Ascending aorta (tissue), 2 donors: ENCODE results near the gene NMRAL1. TPM values are rescaled to one million over a fixed set of nuclear protein-coding genes. Genes with fewer than 3 reads are reported as not detected.
A peak's percentile ranks its signal among the peaks of the same experiment; 100 is the strongest.

Source experiments
- DNase-seq, 2 donors: peaks; one replicate each; pipeline ENCODE4 v3.0.0-alpha.2; 2019; ENCODE audit warnings: low spot score in 2 of 2
- H3K27ac ChIP-seq, 2 donors: fragments of 200-600 bp; sonication (generic); one replicate each; pipeline ENCODE4 v1.5.1; 2016 to 2017; ENCODE audit warnings: mild to moderate bottlenecking in 1 of 2
- H3K27me3 ChIP-seq: fragments of 200-600 bp; sonication (generic); one replicate; pipeline ENCODE4 v1.5.1; 2017
- H3K36me3 ChIP-seq, 2 donors: fragments of 200-600 bp; sonication (generic); one replicate each; pipeline ENCODE4 v1.5.1; 2016
- H3K4me1 ChIP-seq, 2 donors: fragments of 200-600 bp; sonication (generic); one replicate each; pipeline ENCODE4 v1.5.1; 2016 to 2017; ENCODE audit warnings: mild to moderate bottlenecking in 1 of 2
- H3K4me3 ChIP-seq, 2 donors: fragments of 200-600 bp; sonication (generic); one replicate each; pipeline ENCODE4 v1.5.1; 2016 to 2017; ENCODE audit warnings: mild to moderate bottlenecking in 1 of 2
- H3K9me3 ChIP-seq, 2 donors: fragments of 200-600 bp; sonication (generic); one replicate each; pipeline ENCODE4 v1.5.1; 2016
- CTCF ChIP-seq, 3 experiments: fragments of 200-600 bp in 2 of 3; fragments of 450-650 bp in 1 of 3; sonication (generic) in 2 of 3; IDR thresholded peaks; one replicate each; pipeline ENCODE4 v1.5.1; 2016 to 2019; ENCODE audit warnings: antibody characterized with exemption in 3 of 3, mild to moderate bottlenecking in 1 of 3, moderate library complexity in 1 of 3
- intact Hi-C: fragments of 100-400 bp; cut with DNase I; formaldehyde crosslinking; loops from one replicate; pipeline ENCODE4 v1.15.1; 2023
- total RNA-seq: library from RNA; depleted of rRNA; stranded (reverse); fragments of >200 nt; gene quantifications from one replicate; pipeline ENCODE4 v1.1.0, GENCODE V29; 2016

The NMRAL1 gene
- 48.6 TPM for total RNA-seq

GRCh38 chr16:4474192-4474961 is at the start of gene NMRAL1:
Gene NMRAL1 (minus strand): TSS chr16:4474625. CDS start chr16:4474132, 493 bp downstream.
- Histone ChIP-seq H3K4me3 (peak within 1 kb of the TSS; percentile 85 to 91), H3K27ac (peak within 1 kb of the TSS; percentile 86 to 89), H3K36me3 (peaks cover 0 to under 1% of the 10 kb centered on the region in 2 donors), H3K4me1 (peaks cover 10 to 26% of the 10 kb centered on the region in 2 donors), H3K27me3 (no peaks in the 10 kb centered on the region), H3K9me3 (no peaks in the 10 kb centered on the region)
- intact Hi-C loops = no loop called here
- peak; percentile 70 to 94 for DNase-seq
- TF ChIP-seq CTCF (IDR thresholded peaks at IDR 0.05) = no peak

GRCh38 chr16:4523686-4524085 is 49.3 kb upstream of the NMRAL1 start:
- no peaks in the 10 kb centered on the region for H3K27me3 ChIP-seq
- H3K9me3 ChIP-seq = no peaks in the 10 kb centered on the region
- intact Hi-C loops = no loop called here
- peak overlapping the region in 1 of 2 donors; percentile 36 for H3K27ac ChIP-seq
- H3K4me3 ChIP-seq = no peak overlapping the region
- peaks cover 7 to 8% of the 10 kb centered on the region in 2 donors for H3K4me1 ChIP-seq
- no peak for DNase-seq
- no peak for TF ChIP-seq CTCF (IDR thresholded peaks at IDR 0.05)
- peaks cover 0 to 3% of the 10 kb centered on the region in 2 donors for H3K36me3 ChIP-seq

GRCh38 chr16:4522051-4522581 is 47.7 kb upstream of the NMRAL1 start:
- intact Hi-C loops = no loop called here
- H3K4me1 ChIP-seq = peaks cover 7 to 8% of the 10 kb centered on the region in 2 donors
- peak overlapping the region; percentile 36 to 41 for H3K27ac ChIP-seq

GRCh38 chr16:4520913-4521312 is 46.5 kb upstream of the NMRAL1 start:
- Histone ChIP-seq H3K27me3 (no peaks in the 10 kb centered on the region), H3K27ac (no peak overlapping the region), H3K4me1 (peaks cover 7 to 8% of the 10 kb centered on the region in 2 donors), H3K4me3 (no peak overlapping the region), H3K36me3 (peaks cover 0 to 3% of the 10 kb centered on the region in 2 donors), H3K9me3 (no peaks in the 10 kb centered on the region)
- no peak for TF ChIP-seq CTCF (IDR thresholded peaks at IDR 0.05)
- intact Hi-C loops = no loop called here
- DNase-seq = no peak

More at GRCh38 chr16:4522051-4522581, 47.7 kb upstream of the NMRAL1 start:
- DNase-seq = no peak
- no peak for TF ChIP-seq CTCF (IDR thresholded peaks at IDR 0.05)
- no peaks in the 10 kb centered on the region for H3K27me3 ChIP-seq
- no peaks in the 10 kb centered on the region for H3K9me3 ChIP-seq
- H3K36me3 ChIP-seq = peaks cover 0 to 3% of the 10 kb centered on the region in 2 donors
- H3K4me3 ChIP-seq = no peak overlapping the region

GRCh38 chr16:4519274-4520058 is 45.0 kb upstream of the NMRAL1 start:
- TF ChIP-seq CTCF (IDR thresholded peaks at IDR 0.05) = no peak
- Histone ChIP-seq H3K4me3 (no peak overlapping the region), H3K9me3 (no peaks in the 10 kb centered on the region), H3K27me3 (no peaks in the 10 kb centered on the region), H3K4me1 (peaks cover 8 to 15% of the 10 kb centered on the region in 2 donors), H3K36me3 (peaks cover 0 to 3% of the 10 kb centered on the region in 2 donors), H3K27ac (no peak overlapping the region)
- DNase-seq = no peak
- intact Hi-C loops = no loop called here
